ENCODE data around the gene PECR. TPM values are rescaled to one million over a fixed set of nuclear protein-coding genes. Genes with fewer than 3 reads are reported as not detected.
"Not testable (repeated sequence)": the region's sequence is repeated elsewhere in the genome, so short reads cannot be mapped to it uniquely, and the experiment has no call there.

Gene PECR
- total RNA-seq, 1 donor from 2014 or later: 6.6 TPM

- Mint-ChIP-seq H3K4me3 (ENCODE audit: unreplicated experiment) (no peak overlapping the region), H3K27me3 (ENCODE audit: unreplicated experiment) (no peaks in the 10 kb centered on the region), H3K4me1 (ENCODE audit: unreplicated experiment) (peaks cover 37% of the 10 kb centered on the region), H3K9me3 (ENCODE audit: unreplicated experiment) (no peaks in the 10 kb centered on the region), H3K36me3 (ENCODE audit: unreplicated experiment) (no peaks in the 10 kb centered on the region), H3K27ac (ENCODE audit: unreplicated experiment) (peak overlapping the region; percentile 38)
- DNase-seq (ENCODE audit: extremely low spot score, unreplicated experiment): no peak
- TF ChIP-seq CTCF (IDR thresholded peaks at IDR 0.05): no peak
Measured at GRCh38 chr2:216083464-216084281, 2.1 kb upstream of the PECR start.

- no peaks in the 10 kb centered on the region for H3K9me3 Mint-ChIP-seq (ENCODE audit: unreplicated experiment)
- H3K36me3 Mint-ChIP-seq (ENCODE audit: unreplicated experiment): no peaks in the 10 kb centered on the region
- H3K4me3 Mint-ChIP-seq (ENCODE audit: unreplicated experiment): peak overlapping the region; percentile 82
- no peak for TF ChIP-seq CTCF (IDR thresholded peaks at IDR 0.05)
- no peaks in the 10 kb centered on the region for H3K27me3 Mint-ChIP-seq (ENCODE audit: unreplicated experiment)
- H3K4me1 Mint-ChIP-seq (ENCODE audit: unreplicated experiment): peaks cover 37% of the 10 kb centered on the region
- peak overlapping the region; percentile 82 for H3K27ac Mint-ChIP-seq (ENCODE audit: unreplicated experiment)
- DNase-seq (ENCODE audit: extremely low spot score, unreplicated experiment): no peak
Measured at GRCh38 chr2:216082805-216083204, 1.2 kb upstream of the PECR start.

- Mint-ChIP-seq H3K4me3 (ENCODE audit: unreplicated experiment) (peak overlapping the region; percentile 82), H3K4me1 (ENCODE audit: unreplicated experiment) (peaks cover 37% of the 10 kb centered on the region), H3K36me3 (ENCODE audit: unreplicated experiment) (no peaks in the 10 kb centered on the region), H3K27me3 (ENCODE audit: unreplicated experiment) (no peaks in the 10 kb centered on the region), H3K27ac (ENCODE audit: unreplicated experiment) (peak overlapping the region; percentile 82), H3K9me3 (ENCODE audit: unreplicated experiment) (no peaks in the 10 kb centered on the region)
- no peak for TF ChIP-seq CTCF (IDR thresholded peaks at IDR 0.05)
- DNase-seq (ENCODE audit: extremely low spot score, unreplicated experiment): no peak
Measured at GRCh38 chr2:216082117-216082711, 605 bp upstream of the PECR start.

- no peak for DNase-seq (ENCODE audit: extremely low spot score, unreplicated experiment)
- peaks cover 37% of the 10 kb centered on the region for H3K4me1 Mint-ChIP-seq (ENCODE audit: unreplicated experiment)
- peak overlapping the region; percentile 82 for H3K4me3 Mint-ChIP-seq (ENCODE audit: unreplicated experiment)
- H3K36me3 Mint-ChIP-seq (ENCODE audit: unreplicated experiment): no peaks in the 10 kb centered on the region
- no peak for TF ChIP-seq CTCF (IDR thresholded peaks at IDR 0.05)
- peak overlapping the region; percentile 29 for H3K27ac Mint-ChIP-seq (ENCODE audit: unreplicated experiment)
- H3K27me3 Mint-ChIP-seq (ENCODE audit: unreplicated experiment): no peaks in the 10 kb centered on the region
- no peaks in the 10 kb centered on the region for H3K9me3 Mint-ChIP-seq (ENCODE audit: unreplicated experiment)
Measured at GRCh38 chr2:216081012-216081411, 597 bp downstream of the PECR start.

- H3K4me3 Mint-ChIP-seq (ENCODE audit: unreplicated experiment); H3K27ac Mint-ChIP-seq (ENCODE audit: unreplicated experiment); H3K27me3 Mint-ChIP-seq (ENCODE audit: unreplicated experiment); H3K36me3 Mint-ChIP-seq (ENCODE audit: unreplicated experiment); DNase-seq (ENCODE audit: extremely low spot score, unreplicated experiment); H3K9me3 Mint-ChIP-seq (ENCODE audit: unreplicated experiment): not testable (repeated sequence)
- peaks cover 37% of the 10 kb centered on the region for H3K4me1 Mint-ChIP-seq (ENCODE audit: unreplicated experiment)
Measured at GRCh38 chr2:216080048-216080447, 1.6 kb downstream of the PECR start.

Measured in osteocyte (in vitro differentiated cells).